ENCODE measurements around the gene MYL3. TPM values are rescaled to one million over a fixed set of nuclear protein-coding genes. Genes with fewer than 3 reads are reported as not detected.

Gene MYL3
- total RNA-seq, 3 donors from 2014 or later (not counting 1 experiment from before 2014, with no cell fraction given): not detected

- ATAC-seq: no peak
- no peaks in the 10 kb centered on the region for H3K9me3 Mint-ChIP-seq
- WGBS (ENCODE audit: insufficient coverage): 92% methylated on average over 11 of the region's 11 CpGs
- H3K27me3 ChIP-seq (ENCODE audit: control insufficient read depth, insufficient read depth, low read length): no peaks in the 10 kb centered on the region
- no peaks in the 10 kb centered on the region for H3K36me3 ChIP-seq (ENCODE audit: control insufficient read depth, insufficient read depth, low read length)
- no peak overlapping the region for H3K4me3 ChIP-seq (ENCODE audit: low read length)
- no peaks in the 10 kb centered on the region for H3K9me3 ChIP-seq (ENCODE audit: control insufficient read depth, insufficient read depth, low read length)
- no peak overlapping the region for H3K27ac ChIP-seq (ENCODE audit: low read length)
- no peaks in the 10 kb centered on the region for H3K27me3 Mint-ChIP-seq (ENCODE audit: low read depth in 2 of 2)
- DNase-seq: no peak
- intact Hi-C loops (cut with micrococcal nuclease): no loop called here
- no peak overlapping the region for H3K4me3 Mint-ChIP-seq
- no peaks in the 10 kb centered on the region for H3K36me3 Mint-ChIP-seq
- no peak for TF ChIP-seq CTCF (IDR thresholded peaks at IDR 0.05)
- peaks cover 5 to 6% of the 10 kb centered on the region in 2 donors for H3K4me1 Mint-ChIP-seq
- no peak overlapping the region for H3K27ac Mint-ChIP-seq
- H3K4me1 ChIP-seq (ENCODE audit: control insufficient read depth, insufficient read depth, low read length): peaks cover 14% of the 10 kb centered on the region
Observed at GRCh38 chr3:46905661-46906451, 42.6 kb upstream of the MYL3 start.

- intact Hi-C loops (cut with micrococcal nuclease): no loop called here
- peaks cover 14% of the 10 kb centered on the region for H3K4me1 ChIP-seq (ENCODE audit: control insufficient read depth, insufficient read depth, low read length)
- Mint-ChIP-seq H3K27me3 (ENCODE audit: low read depth in 2 of 2) (no peaks in the 10 kb centered on the region), H3K27ac (no peak overlapping the region), H3K9me3 (no peaks in the 10 kb centered on the region), H3K4me3 (no peak overlapping the region), H3K36me3 (no peaks in the 10 kb centered on the region), H3K4me1 (peaks cover 5 to 6% of the 10 kb centered on the region in 2 donors)
- H3K9me3 ChIP-seq (ENCODE audit: control insufficient read depth, insufficient read depth, low read length): no peaks in the 10 kb centered on the region
- no peak for TF ChIP-seq CTCF (IDR thresholded peaks at IDR 0.05)
- H3K27ac ChIP-seq (ENCODE audit: low read length): no peak overlapping the region
- DNase-seq: no peak
- no peaks in the 10 kb centered on the region for H3K27me3 ChIP-seq (ENCODE audit: control insufficient read depth, insufficient read depth, low read length)
- no peaks in the 10 kb centered on the region for H3K36me3 ChIP-seq (ENCODE audit: control insufficient read depth, insufficient read depth, low read length)
- no peak for ATAC-seq
- H3K4me3 ChIP-seq (ENCODE audit: low read length): no peak overlapping the region
- WGBS (ENCODE audit: insufficient coverage): 91% methylated on average over 2 of the region's 3 CpGs
Observed at GRCh38 chr3:46905213-46905560, 41.9 kb upstream of the MYL3 start.

- peaks cover 4% of the 10 kb centered on the region in 2 donors for H3K4me1 Mint-ChIP-seq
- peaks cover 8% of the 10 kb centered on the region for H3K4me1 ChIP-seq (ENCODE audit: control insufficient read depth, insufficient read depth, low read length)
- no peaks in the 10 kb centered on the region for H3K27me3 Mint-ChIP-seq (ENCODE audit: low read depth in 2 of 2)
- TF ChIP-seq CTCF (IDR thresholded peaks at IDR 0.05): no peak
- H3K9me3 ChIP-seq (ENCODE audit: control insufficient read depth, insufficient read depth, low read length): no peaks in the 10 kb centered on the region
- H3K4me3 ChIP-seq (ENCODE audit: low read length): no peak overlapping the region
- DNase-seq (no peak), ATAC-seq (no peak)
- intact Hi-C loops (cut with micrococcal nuclease): no loop called here
- H3K27ac Mint-ChIP-seq: no peak overlapping the region
- no peaks in the 10 kb centered on the region for H3K36me3 Mint-ChIP-seq
- H3K27ac ChIP-seq (ENCODE audit: low read length): no peak overlapping the region
- H3K9me3 Mint-ChIP-seq: no peaks in the 10 kb centered on the region
- H3K27me3 ChIP-seq (ENCODE audit: control insufficient read depth, insufficient read depth, low read length): no peaks in the 10 kb centered on the region
- H3K4me3 Mint-ChIP-seq: no peak overlapping the region
- no peaks in the 10 kb centered on the region for H3K36me3 ChIP-seq (ENCODE audit: control insufficient read depth, insufficient read depth, low read length)
- WGBS (ENCODE audit: insufficient coverage): 92% methylated on average over 18 of the region's 18 CpGs
Observed at GRCh38 chr3:46904303-46905212, 41.3 kb upstream of the MYL3 start.

Measured in natural killer cell (primary cell).